VCaP (cell line): ENCODE data around the gene PPDPF.

Experiments
- H3K27ac ChIP-seq: fragments of 450-650 bp; 2 replicates; pipeline ENCODE4 v1.5.1; 2017
- TF ChIP-seq, protein P1 (sequence below): fragments of 450-650 bp; conservative IDR thresholded peaks from 2 replicates; pipeline ENCODE4 v1.5.1; 2017; ENCODE audit warnings: mild to moderate bottlenecking, moderate library complexity

PPDPF gene

DNA sequence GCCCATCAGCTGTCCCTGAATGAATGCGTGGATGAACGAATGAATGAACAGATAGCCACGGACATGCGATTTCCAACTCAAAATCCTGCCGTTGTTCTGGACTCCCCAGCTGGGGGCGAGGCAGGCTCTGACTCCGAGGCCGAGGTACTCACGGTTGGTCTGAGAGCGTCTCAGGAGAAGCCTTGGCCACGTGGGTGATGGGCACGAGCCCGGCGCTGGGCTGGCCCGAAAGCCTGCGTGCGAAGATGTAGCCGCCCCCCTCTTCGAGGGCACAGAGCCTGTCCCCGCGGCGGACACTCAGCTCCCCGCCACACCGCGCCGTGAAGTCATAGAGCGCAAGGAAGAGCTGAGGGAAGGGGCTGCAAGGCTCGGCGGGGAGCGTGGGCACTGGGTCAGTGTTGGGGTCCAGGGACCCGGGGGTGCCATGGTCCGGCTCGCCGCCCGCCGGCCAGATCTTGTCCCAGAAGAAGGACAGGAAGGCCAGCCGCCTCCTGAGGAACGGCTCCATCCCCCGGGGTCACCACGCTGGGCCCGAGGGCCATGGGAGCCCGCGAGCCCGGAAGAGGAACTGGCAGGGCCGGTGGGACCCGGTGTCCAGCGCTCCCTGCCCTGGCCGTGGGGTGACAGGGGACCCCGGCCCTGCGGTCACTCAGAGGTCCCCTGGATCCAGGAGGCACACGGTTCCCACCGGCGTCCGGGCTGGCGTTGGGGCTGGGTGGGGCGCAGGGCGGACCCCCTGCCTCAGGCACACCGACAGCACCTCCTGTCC lies 26.6 kb downstream of the PPDPF start:
- no peak overlapping the region for H3K27ac ChIP-seq
- TF ChIP-seq, protein P1, sequence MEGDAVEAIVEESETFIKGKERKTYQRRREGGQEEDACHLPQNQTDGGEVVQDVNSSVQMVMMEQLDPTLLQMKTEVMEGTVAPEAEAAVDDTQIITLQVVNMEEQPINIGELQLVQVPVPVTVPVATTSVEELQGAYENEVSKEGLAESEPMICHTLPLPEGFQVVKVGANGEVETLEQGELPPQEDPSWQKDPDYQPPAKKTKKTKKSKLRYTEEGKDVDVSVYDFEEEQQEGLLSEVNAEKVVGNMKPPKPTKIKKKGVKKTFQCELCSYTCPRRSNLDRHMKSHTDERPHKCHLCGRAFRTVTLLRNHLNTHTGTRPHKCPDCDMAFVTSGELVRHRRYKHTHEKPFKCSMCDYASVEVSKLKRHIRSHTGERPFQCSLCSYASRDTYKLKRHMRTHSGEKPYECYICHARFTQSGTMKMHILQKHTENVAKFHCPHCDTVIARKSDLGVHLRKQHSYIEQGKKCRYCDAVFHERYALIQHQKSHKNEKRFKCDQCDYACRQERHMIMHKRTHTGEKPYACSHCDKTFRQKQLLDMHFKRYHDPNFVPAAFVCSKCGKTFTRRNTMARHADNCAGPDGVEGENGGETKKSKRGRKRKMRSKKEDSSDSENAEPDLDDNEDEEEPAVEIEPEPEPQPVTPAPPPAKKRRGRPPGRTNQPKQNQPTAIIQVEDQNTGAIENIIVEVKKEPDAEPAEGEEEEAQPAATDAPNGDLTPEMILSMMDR: no peak

DNA sequence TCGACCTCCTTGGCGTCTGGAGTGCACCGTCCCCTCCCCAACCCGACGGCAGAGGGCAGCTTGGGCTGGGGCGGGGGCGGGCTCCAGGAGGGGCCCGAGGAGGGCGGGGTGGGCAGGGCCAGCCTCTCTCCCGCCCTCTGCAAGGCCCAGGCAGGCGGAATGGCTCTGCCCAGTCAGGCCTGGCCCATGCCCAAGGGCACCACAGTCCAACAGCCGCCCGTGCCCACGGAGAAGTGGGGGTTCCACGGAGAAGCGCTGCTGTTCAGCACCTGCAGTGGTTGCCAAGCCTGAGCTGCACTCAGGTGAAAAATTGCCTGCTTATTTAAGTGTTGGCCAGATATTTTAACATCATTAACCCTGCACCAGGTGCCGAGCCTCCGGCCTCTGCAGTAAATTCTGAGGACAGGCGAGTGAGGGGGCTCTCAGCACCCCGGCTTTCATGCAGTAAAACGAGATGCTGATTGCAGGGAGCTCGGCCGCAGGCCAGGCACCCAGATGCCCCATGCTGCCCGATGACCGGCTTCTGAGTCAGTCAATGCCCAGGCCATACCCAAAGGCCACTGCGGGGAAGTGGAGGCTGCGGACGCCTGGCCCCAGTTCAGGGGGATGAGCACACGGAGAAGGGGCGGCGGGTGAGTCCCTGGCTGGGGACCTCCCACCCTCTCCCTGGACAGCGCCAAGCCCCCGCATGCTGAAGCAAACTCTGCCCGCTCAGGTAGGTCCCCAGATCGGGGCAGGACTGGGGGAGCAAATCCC lies 27.3 kb downstream of the PPDPF start, which contains the start of gene SRMS:
TSS of gene SRMS (minus strand) at position 25 of the 756 bp plus-strand sequence. CDS start 286 bp downstream, outside the sequence.
- TF ChIP-seq, protein P1: no peak
- no peak within 1 kb of the TSS for H3K27ac ChIP-seq

DNA sequence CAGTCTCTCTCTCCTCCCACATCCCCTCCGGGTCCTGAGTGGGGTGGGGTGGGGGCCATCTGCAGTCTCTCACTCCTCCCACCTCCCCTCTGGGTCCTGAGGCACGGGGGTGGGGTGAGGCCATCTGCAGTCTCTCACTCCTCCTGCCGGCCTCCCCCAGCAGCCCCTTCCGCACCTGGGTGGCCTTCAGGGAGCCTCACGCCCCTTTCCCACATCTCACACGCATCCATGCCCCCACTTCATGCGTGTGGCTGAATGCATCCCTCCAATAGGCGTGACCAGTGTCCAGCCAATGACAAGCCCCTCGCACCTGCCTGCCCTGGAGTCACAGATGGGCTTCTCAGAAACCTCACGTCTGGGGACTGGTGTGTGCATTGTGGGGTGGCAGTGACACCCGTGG lies 28.0 kb downstream of the PPDPF start:
- no peak overlapping the region for H3K27ac ChIP-seq
- TF ChIP-seq, protein P1: no peak

DNA sequence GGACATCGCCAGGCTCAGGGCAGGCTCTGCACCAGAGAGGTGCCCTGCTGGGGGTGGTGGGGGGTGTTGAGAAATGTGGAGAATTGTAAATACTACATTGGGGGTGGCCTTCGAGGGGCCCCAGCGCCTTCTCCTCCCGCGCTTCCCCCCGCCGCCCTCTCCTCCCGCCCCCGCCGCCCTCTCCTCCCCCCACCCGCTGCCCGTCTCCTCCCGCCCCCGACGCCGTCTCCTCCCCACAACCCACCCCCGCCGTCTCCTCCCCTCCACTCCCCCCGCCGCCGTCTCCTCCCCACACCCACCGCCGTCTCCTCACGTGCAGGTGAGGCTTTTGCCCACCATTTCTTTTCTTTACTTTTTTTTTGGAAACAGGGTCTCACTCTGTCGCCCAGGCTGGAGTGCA lies 28.5 kb downstream of the PPDPF start:
- TF ChIP-seq, protein P1: no peak
- no peak overlapping the region for H3K27ac ChIP-seq

DNA sequence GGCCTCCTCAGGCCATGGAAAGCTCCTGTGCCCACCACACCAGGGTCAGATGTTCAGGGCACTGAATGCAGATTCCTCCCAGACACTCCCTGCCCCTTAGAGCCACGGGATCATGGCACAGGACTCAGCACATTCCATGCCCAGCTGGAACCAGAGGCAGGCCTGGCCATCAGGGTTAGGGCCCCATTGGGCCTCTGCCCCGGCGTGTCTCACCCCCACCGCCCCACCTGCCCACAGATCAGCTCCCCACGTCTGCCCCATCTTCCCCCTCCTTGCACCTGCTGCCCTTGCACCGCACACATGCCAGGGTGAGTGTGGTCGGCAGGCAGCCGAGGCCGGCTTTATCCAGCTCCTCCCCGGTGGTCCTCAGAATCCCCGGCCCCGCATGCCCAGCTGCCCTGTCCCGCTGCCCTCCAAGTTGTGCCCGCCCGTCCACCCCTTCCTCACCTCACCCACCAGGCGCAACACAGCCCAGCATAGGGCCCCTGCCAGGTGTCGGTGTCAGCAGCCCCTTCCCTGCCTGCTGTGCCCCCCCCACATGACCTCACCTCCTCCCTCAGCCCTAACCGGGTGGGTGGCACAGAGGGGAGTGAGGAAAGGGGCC lies 29.2 kb downstream of the PPDPF start:
- no peak overlapping the region for H3K27ac ChIP-seq
- TF ChIP-seq, protein P1: no peak

DNA sequence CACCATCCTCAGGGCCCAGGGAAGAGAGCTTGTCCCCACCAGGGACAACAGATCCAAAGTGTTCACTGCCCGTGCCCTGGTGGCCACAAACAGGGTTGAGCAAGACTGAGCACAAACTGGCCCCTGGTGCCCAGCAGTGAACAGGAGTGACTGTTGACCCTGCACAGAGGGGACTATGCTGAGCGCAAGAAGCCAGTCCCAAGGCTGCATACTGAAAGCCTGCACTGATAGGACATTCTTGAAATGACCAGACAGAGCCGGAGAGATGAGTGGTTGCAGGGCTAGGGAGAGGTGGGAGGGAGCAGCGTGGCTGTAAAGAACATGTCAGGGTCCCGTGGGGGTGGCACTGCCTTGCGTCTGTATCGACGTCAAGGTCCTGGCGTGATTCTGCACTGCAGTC lies 30.5 kb downstream of the PPDPF start:
- TF ChIP-seq, protein P1: no peak
- H3K27ac ChIP-seq: no peak overlapping the region
